Esophagus squamous epithelium (tissue), 5 donors: ENCODE data around the gene COX20. TPM values are rescaled to one million over a fixed set of nuclear protein-coding genes. Genes with fewer than 3 reads are reported as not detected.

Experiments
- DNase-seq: peaks from one replicate; lab custom pipeline; 2025; lab: John Stamatoyannopoulos, UW
- H3K27ac ChIP-seq, 4 donors: fragments of 200-600 bp; sonication (generic); one replicate each; pipeline ENCODE4 v1.5.1; 2016 to 2019; ENCODE audit warnings: mild to moderate bottlenecking in 1 of 4
- H3K27me3 ChIP-seq, 4 donors: fragments of 200-600 bp; sonication (generic); 1 replicate in 3 of 4; 2 replicates in 1 of 4; pipeline versions ENCODE4 v1.5.1 to v1.6.0; 2017 to 2021; ENCODE audit warnings: antibody characterized with exemption in 1 of 4
- H3K36me3 ChIP-seq, 3 donors: fragments of 200-600 bp; sonication (generic); one replicate each; pipeline ENCODE4 v1.5.1; 2016 to 2019
- H3K4me1 ChIP-seq, 3 donors: fragments of 200-600 bp; sonication (generic); one replicate each; pipeline ENCODE4 v1.5.1; 2017 to 2019
- H3K4me3 ChIP-seq, 4 donors: fragments of 200-600 bp; sonication (generic); 1 replicate in 3 of 4; 2 replicates in 1 of 4; pipeline ENCODE4 v1.5.1; 2016 to 2019; ENCODE audit warnings: mild to moderate bottlenecking in 2 of 4, moderate library complexity in 1 of 4
- H3K9me3 ChIP-seq, 3 donors: fragments of 200-600 bp; sonication (generic); one replicate each; pipeline ENCODE4 v1.5.1; 2016 to 2019
- POLR2A ChIP-seq, 4 donors: fragments of 450-650 bp; IDR thresholded peaks; one replicate each; pipeline ENCODE4 v1.6.1; 2017; ENCODE audit warnings: antibody characterized with exemption in 4 of 4, mild to moderate bottlenecking in 4 of 4, moderate library complexity in 3 of 4
- WGBS, 2 donors: methylation state at CpG; one replicate each; pipeline ENCODE4 v1.1.5; 2018; 5-methylcytosine and 5-hydroxymethylcytosine counted together
- intact Hi-C: fragments of 100-400 bp; cut with DNase I; formaldehyde crosslinking; loops from one replicate; pipeline ENCODE4 v1.15.0; 2022
- total RNA-seq, 4 donors: library from RNA; depleted of rRNA; stranded (reverse); fragments of >200 nt; gene quantifications; one replicate each; pipeline ENCODE4 v1.1.0, GENCODE V29; 2016
- TF ChIP-seq, protein P1 (sequence below), 6 experiments: fragments of 450-650 bp in 4 of 6; fragments of 200-600 bp in 2 of 6; sonication (generic) in 2 of 6; IDR thresholded peaks; one replicate each; pipeline ENCODE4 v1.5.1; 2016 to 2019; ENCODE audit warnings: antibody characterized with exemption in 6 of 6, mild to moderate bottlenecking in 4 of 6, moderate library complexity in 4 of 6
- donor health status: DM: yes; HTN: yes; CAD: no.

Gene COX20
- total RNA-seq, 4 donors from 2014 or later = 19.2 to 48.4 (median 37.0) TPM

DNA sequence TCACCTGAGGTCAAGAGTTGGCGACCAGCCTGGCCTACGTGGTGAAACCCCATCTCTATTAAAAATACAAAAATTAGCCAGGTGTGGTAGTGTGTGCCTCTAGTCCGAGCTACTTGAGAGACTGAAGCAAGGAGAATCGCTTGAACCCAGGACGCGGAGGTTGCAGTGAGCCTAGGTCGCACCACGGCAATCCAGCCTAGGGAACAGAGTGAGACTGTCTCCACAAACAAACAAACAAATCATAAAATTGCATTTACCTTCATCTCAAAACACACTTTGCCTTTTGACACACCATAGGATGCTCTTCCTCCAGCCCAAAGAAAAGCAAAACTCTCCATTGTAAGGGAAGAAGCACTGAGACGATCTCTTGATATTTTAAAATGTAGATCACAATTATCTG, 24.6 kb downstream of the COX20 start:
- TF ChIP-seq, protein P1, sequence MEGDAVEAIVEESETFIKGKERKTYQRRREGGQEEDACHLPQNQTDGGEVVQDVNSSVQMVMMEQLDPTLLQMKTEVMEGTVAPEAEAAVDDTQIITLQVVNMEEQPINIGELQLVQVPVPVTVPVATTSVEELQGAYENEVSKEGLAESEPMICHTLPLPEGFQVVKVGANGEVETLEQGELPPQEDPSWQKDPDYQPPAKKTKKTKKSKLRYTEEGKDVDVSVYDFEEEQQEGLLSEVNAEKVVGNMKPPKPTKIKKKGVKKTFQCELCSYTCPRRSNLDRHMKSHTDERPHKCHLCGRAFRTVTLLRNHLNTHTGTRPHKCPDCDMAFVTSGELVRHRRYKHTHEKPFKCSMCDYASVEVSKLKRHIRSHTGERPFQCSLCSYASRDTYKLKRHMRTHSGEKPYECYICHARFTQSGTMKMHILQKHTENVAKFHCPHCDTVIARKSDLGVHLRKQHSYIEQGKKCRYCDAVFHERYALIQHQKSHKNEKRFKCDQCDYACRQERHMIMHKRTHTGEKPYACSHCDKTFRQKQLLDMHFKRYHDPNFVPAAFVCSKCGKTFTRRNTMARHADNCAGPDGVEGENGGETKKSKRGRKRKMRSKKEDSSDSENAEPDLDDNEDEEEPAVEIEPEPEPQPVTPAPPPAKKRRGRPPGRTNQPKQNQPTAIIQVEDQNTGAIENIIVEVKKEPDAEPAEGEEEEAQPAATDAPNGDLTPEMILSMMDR (IDR thresholded peaks at IDR 0.05) = no peak
- no peak for TF ChIP-seq POLR2A (IDR thresholded peaks at IDR 0.05)
- Histone ChIP-seq H3K36me3 (peaks cover 8 to 61% (median 33%) of the 10 kb centered on the region in 3 donors), H3K27me3 (no peaks in the 10 kb centered on the region), H3K4me1 (peaks cover 14 to 73% (median 35%) of the 10 kb centered on the region in 3 donors), H3K9me3 (no peaks in the 10 kb centered on the region), H3K27ac (peak overlapping the region in 2 of 4 donors; percentile 2 to 100), H3K4me3 (peak overlapping the region in 2 of 4 donors; percentile 97 to 98)
- intact Hi-C loops = loop anchor here (5.0 kb wide), 1 partner anchor 112 kb away; no protein-coding TSS in a partner anchor
- no peak for DNase-seq
- 31 to 55% methylated on average over 9 of the region's 9 CpGs for WGBS, 2 donors

DNA sequence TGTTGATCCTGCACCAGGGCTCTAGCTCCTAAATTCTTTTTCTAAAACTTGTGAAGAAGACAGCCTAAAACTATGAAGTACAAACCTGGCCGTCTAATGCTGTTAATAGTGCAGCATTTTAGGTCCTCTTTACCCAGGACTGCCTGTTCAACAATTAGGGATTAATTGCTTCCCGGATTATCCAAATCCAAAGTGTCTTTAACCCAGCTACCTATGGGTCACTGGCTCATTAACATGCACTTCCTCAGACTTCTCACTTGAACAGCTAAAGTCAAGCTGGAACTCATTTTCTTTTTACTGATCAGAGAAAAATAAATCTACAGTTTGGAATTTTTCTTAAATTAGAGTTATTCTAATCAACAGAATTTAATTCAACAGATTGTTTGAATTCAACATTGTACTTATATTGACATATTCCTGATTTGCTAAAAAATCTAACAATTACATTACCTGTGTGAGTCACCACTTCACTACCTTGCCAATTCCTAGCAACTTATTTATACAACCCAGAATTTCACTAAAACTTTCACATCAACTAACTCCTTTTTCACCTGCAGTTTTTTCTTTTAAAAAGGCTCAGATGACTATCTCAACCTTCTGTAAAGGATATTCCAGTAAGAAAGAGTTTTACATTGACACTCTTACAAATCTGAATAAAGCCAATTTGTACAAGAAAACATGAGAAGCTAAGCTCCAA, 25.6 kb downstream of the COX20 start:
- no peak for DNase-seq
- 0 to 12% methylated on average over 2 of the region's 2 CpGs for WGBS, 2 donors
- Histone ChIP-seq H3K4me1 (peaks cover 14 to 72% (median 30%) of the 10 kb centered on the region in 3 donors), H3K27ac (peak overlapping the region in 3 of 4 donors; percentile 2 to 100 (median 100)), H3K36me3 (peaks cover 8 to 51% (median 25%) of the 10 kb centered on the region in 3 donors), H3K27me3 (no peaks in the 10 kb centered on the region), H3K9me3 (no peaks in the 10 kb centered on the region), H3K4me3 (peak overlapping the region in 3 of 4 donors; percentile 87 to 98 (median 97))
- intact Hi-C loops = loop anchor here (5.0 kb wide), 1 partner anchor 111 kb away; no protein-coding TSS in a partner anchor
- TF ChIP-seq, protein P1 (IDR thresholded peaks at IDR 0.05) = no peak
- TF ChIP-seq POLR2A (IDR thresholded peaks at IDR 0.05) = no peak

DNA sequence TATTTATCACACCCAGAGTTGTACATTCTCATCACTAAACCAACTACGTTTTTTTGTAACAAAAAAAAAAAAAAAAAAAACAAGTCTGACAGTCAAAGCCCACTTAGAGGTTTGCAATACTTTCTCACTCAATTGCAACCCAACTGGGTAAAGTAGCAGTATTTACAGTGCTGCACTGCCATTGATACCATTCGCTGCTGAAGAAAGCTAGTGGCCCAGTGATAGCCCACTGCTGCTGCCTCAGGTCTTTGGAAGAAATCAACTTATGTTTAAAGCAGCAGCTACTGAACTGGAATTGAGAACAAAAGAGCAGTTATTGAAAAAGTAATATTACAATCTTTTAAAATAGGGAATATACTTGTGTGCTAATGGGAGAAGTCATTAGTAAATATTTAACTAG, 26.2 kb downstream of the COX20 start:
- intact Hi-C loops = loop anchor here (5.0 kb wide), 1 partner anchor 111 kb away; no protein-coding TSS in a partner anchor
- peak overlapping the region; percentile 73 to 98 (median 92) for H3K4me3 ChIP-seq
- peaks cover 8 to 45% (median 20%) of the 10 kb centered on the region in 3 donors for H3K36me3 ChIP-seq
- H3K4me1 ChIP-seq = peaks cover 14 to 66% (median 30%) of the 10 kb centered on the region in 3 donors
- 3 to 4% methylated on average over 2 of the region's 2 CpGs for WGBS, 2 donors
- DNase-seq = no peak
- no peaks in the 10 kb centered on the region for H3K9me3 ChIP-seq
- no peak for TF ChIP-seq POLR2A (IDR thresholded peaks at IDR 0.05)
- TF ChIP-seq, protein P1 (IDR thresholded peaks at IDR 0.05) = no peak
- H3K27ac ChIP-seq = peak overlapping the region in 3 of 4 donors; percentile 2 to 100 (median 100)
- H3K27me3 ChIP-seq = no peaks in the 10 kb centered on the region

DNA sequence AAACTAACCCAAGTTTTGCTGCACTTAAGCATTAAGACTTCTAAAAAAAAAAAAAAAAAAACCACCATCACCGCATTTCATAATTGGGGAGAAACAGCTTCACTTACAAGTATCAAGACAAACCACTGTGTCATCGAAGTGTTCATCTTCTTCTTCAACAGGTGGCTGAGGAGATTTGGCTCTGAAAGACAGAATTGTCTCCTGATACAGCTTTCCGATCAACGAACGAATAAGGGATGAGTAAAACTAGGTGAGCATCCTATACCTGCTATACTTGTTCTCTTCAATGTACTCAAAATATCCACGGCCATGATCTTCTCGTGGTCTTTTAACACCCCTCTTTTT, 26.9 kb downstream of the COX20 start:
- Histone ChIP-seq H3K36me3 (peaks cover 1 to 38% (median 13%) of the 10 kb centered on the region in 3 donors), H3K9me3 (no peaks in the 10 kb centered on the region), H3K27me3 (no peaks in the 10 kb centered on the region), H3K4me3 (peak overlapping the region; percentile 73 to 98 (median 92)), H3K27ac (peak overlapping the region; percentile 98 to 100 (median 100)), H3K4me1 (peaks cover 14 to 59% (median 30%) of the 10 kb centered on the region in 3 donors)
- 0 to 1% methylated on average over 7 of the region's 7 CpGs for WGBS, 2 donors
- intact Hi-C loops = loop anchor here (5.0 kb wide), 1 partner anchor 110 kb away; no protein-coding TSS in a partner anchor
- DNase-seq = no peak
- no peak for TF ChIP-seq POLR2A (IDR thresholded peaks at IDR 0.05)
- TF ChIP-seq, protein P1 (IDR thresholded peaks at IDR 0.05) = no peak
